ENCODE measurements around the gene GPATCH2.
"Not testable (repeated sequence)": the region's sequence is repeated elsewhere in the genome, so short reads cannot be mapped to it uniquely, and the experiment has no call there.

GPATCH2 gene

GRCh38 chr1:217525773-217526490 lies 105.0 kb downstream of the GPATCH2 start:
- DNase-seq (ENCODE audit: low spot score): no peak

- DNase-seq (ENCODE audit: low spot score): no peak
These were observed 105.9 kb downstream of the GPATCH2 start for GRCh38 chr1:217524787-217525520.

GRCh38 chr1:217523921-217524320 lies 107.0 kb downstream of the GPATCH2 start:
- not testable (repeated sequence) for DNase-seq (ENCODE audit: low spot score)

GRCh38 chr1:217522277-217522676 lies 108.6 kb downstream of the GPATCH2 start:
- DNase-seq (ENCODE audit: low spot score): no peak

- DNase-seq (ENCODE audit: low spot score): no peak
These were observed 109.6 kb downstream of the GPATCH2 start for GRCh38 chr1:217521317-217521716.

GRCh38 chr1:217506878-217507277 lies 124.0 kb downstream of the GPATCH2 start:
- no peak for DNase-seq (ENCODE audit: low spot score)

- no peak for DNase-seq (ENCODE audit: low spot score)
These were observed 132.7 kb downstream of the GPATCH2 start for GRCh38 chr1:217498209-217498608.

- no peak for DNase-seq (ENCODE audit: low spot score)
These were observed 135.6 kb downstream of the GPATCH2 start for GRCh38 chr1:217495249-217495648.

GRCh38 chr1:217494767-217495166 lies 136.1 kb downstream of the GPATCH2 start:
- no peak for DNase-seq (ENCODE audit: low spot score)

- DNase-seq (ENCODE audit: low spot score): no peak
These were observed 137.6 kb downstream of the GPATCH2 start for GRCh38 chr1:217493290-217493689.

- DNase-seq (ENCODE audit: low spot score): no peak
These were observed 146.0 kb downstream of the GPATCH2 start for GRCh38 chr1:217484871-217485270.

GRCh38 chr1:217482356-217483102 lies 148.4 kb downstream of the GPATCH2 start:
- no peak for DNase-seq (ENCODE audit: low spot score)

- DNase-seq (ENCODE audit: low spot score): no peak
These were observed 152.4 kb downstream of the GPATCH2 start for GRCh38 chr1:217478450-217478849.

- DNase-seq (ENCODE audit: low spot score): no peak
These were observed 158.0 kb downstream of the GPATCH2 start for GRCh38 chr1:217472915-217473314.

- DNase-seq (ENCODE audit: low spot score): no peak
These were observed 159.5 kb downstream of the GPATCH2 start for GRCh38 chr1:217471403-217471802.

- no peak for DNase-seq (ENCODE audit: low spot score)
These were observed 160.9 kb downstream of the GPATCH2 start for GRCh38 chr1:217469983-217470382.

GRCh38 chr1:217465102-217465501 lies 165.8 kb downstream of the GPATCH2 start:
- DNase-seq (ENCODE audit: low spot score): no peak

- DNase-seq (ENCODE audit: low spot score): no peak
These were observed 168.2 kb downstream of the GPATCH2 start for GRCh38 chr1:217462666-217463065.

- no peak for DNase-seq (ENCODE audit: low spot score)
These were observed 168.7 kb downstream of the GPATCH2 start for GRCh38 chr1:217462159-217462558.

GRCh38 chr1:217457016-217457415 lies 173.9 kb downstream of the GPATCH2 start:
- DNase-seq (ENCODE audit: low spot score): no peak

- no peak for DNase-seq (ENCODE audit: low spot score)
These were observed 174.6 kb downstream of the GPATCH2 start for GRCh38 chr1:217456261-217456660.

- DNase-seq (ENCODE audit: low spot score): no peak
These were observed 177.1 kb downstream of the GPATCH2 start for GRCh38 chr1:217453816-217454215.

GRCh38 chr1:217449370-217449769 lies 181.5 kb downstream of the GPATCH2 start:
- DNase-seq (ENCODE audit: low spot score): no peak

All from hematopoietic multipotent progenitor cell treated with erythropoietin and hydrocortisone succinate and interleukin-3 and kit ligand, for 17 days (in vitro differentiated cells).